Measurements from ENCODE around the gene TAF6L. TPM values are rescaled to one million over a fixed set of nuclear protein-coding genes. Genes with fewer than 3 reads are reported as not detected.

The TAF6L gene
- polyA plus RNA-seq, 1 donor (not counting 4 experiments of a cell fraction or from before 2014, with no cell fraction given): 14.7 TPM

DNA sequence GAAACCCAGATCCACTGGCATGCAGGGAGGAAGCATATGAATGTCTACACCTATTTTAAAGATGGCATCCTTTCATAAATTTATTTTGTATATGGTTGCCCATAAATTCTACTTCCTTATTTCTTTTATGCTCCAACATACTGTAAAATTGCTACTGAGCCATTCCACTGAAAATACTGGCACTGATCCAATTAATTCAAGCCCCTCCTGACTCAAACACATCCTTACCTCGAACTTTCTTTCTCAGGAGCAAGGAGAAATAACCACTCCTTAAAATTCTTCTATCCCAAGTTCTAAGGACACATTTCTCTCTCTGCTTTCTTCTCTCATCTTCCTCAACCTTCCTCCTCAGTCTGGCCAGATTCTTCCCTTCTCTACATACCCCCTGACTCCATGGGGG lies 39.6 kb downstream of the TAF6L start:
- H3K4me1 ChIP-seq (ENCODE audit: control insufficient read depth, extremely low read depth, insufficient read depth, low read length): peaks cover 12% of the 10 kb centered on the region
- no peaks in the 10 kb centered on the region for H4K20me1 ChIP-seq (ENCODE audit: control insufficient read depth, extremely low read depth, insufficient read depth, low read length)
- no peaks in the 10 kb centered on the region for H3K79me2 ChIP-seq (ENCODE audit: control insufficient read depth, insufficient read depth, low read length)
- dilution Hi-C loops (cut with MboI; ENCODE audit: extremely low pct_ligation_motif_present, low sequenced_read_pairs): no loop called here
- H3K4me2 ChIP-seq (ENCODE audit: control insufficient read depth, extremely low read depth, insufficient read depth, low read depth, low read length): no peak overlapping the region
- no peak overlapping the region for H2AFZ ChIP-seq (ENCODE audit: control insufficient read depth, low read length)
- H3K27me3 ChIP-seq (ENCODE audit: control insufficient read depth, extremely low read depth, insufficient read depth, low read length): no peaks in the 10 kb centered on the region
- no peak overlapping the region for H3K9ac ChIP-seq (ENCODE audit: control insufficient read depth, extremely low read depth, insufficient read depth, low read length)
- TF ChIP-seq EZH2 (IDR thresholded peaks at IDR 0.05; ENCODE audit: low read length) (no peak), CTCF (optimal IDR thresholded peaks at IDR 0.05 in 1 of 3, IDR thresholded peaks at IDR 0.05 in 1 of 3, conservative IDR thresholded peaks at IDR 0.05 in 1 of 3; ENCODE audit: extremely low read depth in 1 of 3, insufficient read depth in 2 of 3, low read length in 3 of 3) (no peak)
- H3K9me1 ChIP-seq (ENCODE audit: control insufficient read depth, extremely low read depth, insufficient read depth, low read length): no peaks in the 10 kb centered on the region
- no peaks in the 10 kb centered on the region for H3K9me3 ChIP-seq (ENCODE audit: control insufficient read depth, low read depth, low read length)
- H3K27ac ChIP-seq (ENCODE audit: control insufficient read depth, insufficient read depth, low read length): no peak overlapping the region
- no peak overlapping the region for H3K4me3 ChIP-seq (ENCODE audit: control insufficient read depth in 2 of 3, extremely low read depth in 1 of 3, insufficient read depth in 2 of 3, low read depth in 1 of 3, low read length in 3 of 3)
- no peak for DNase-seq (ENCODE audit: low read depth, low spot score)
- FAIRE-seq: no peak
- H3K36me3 ChIP-seq (ENCODE audit: control insufficient read depth in 2 of 2, extremely low read depth in 1 of 2, insufficient read depth in 2 of 2, low read length in 2 of 2): peaks cover 0 to 4% of the 10 kb centered on the region in 2 experiments

GRCh38 chr11:62811659-62812058 lies 40.5 kb downstream of the TAF6L start:
- H3K79me2 ChIP-seq (ENCODE audit: control insufficient read depth, insufficient read depth, low read length): no peaks in the 10 kb centered on the region
- no peak overlapping the region for H2AFZ ChIP-seq (ENCODE audit: control insufficient read depth, low read length)
- no peak overlapping the region for H3K4me3 ChIP-seq (ENCODE audit: control insufficient read depth in 2 of 3, extremely low read depth in 1 of 3, insufficient read depth in 2 of 3, low read depth in 1 of 3, low read length in 3 of 3)
- dilution Hi-C loops (cut with MboI; ENCODE audit: extremely low pct_ligation_motif_present, low sequenced_read_pairs): no loop called here
- DNase-seq (ENCODE audit: low read depth, low spot score): no peak
- no peaks in the 10 kb centered on the region for H3K9me1 ChIP-seq (ENCODE audit: control insufficient read depth, extremely low read depth, insufficient read depth, low read length)
- H3K9ac ChIP-seq (ENCODE audit: control insufficient read depth, extremely low read depth, insufficient read depth, low read length): no peak overlapping the region
- FAIRE-seq: no peak
- no peak overlapping the region for H3K4me2 ChIP-seq (ENCODE audit: control insufficient read depth, extremely low read depth, insufficient read depth, low read depth, low read length)
- H3K27me3 ChIP-seq (ENCODE audit: control insufficient read depth, extremely low read depth, insufficient read depth, low read length): no peaks in the 10 kb centered on the region
- H3K9me3 ChIP-seq (ENCODE audit: control insufficient read depth, low read depth, low read length): no peaks in the 10 kb centered on the region
- peaks cover 2 to 4% of the 10 kb centered on the region in 2 experiments for H3K36me3 ChIP-seq (ENCODE audit: control insufficient read depth in 2 of 2, extremely low read depth in 1 of 2, insufficient read depth in 2 of 2, low read length in 2 of 2)
- TF ChIP-seq EZH2 (IDR thresholded peaks at IDR 0.05; ENCODE audit: low read length) (no peak), CTCF (optimal IDR thresholded peaks at IDR 0.05 in 1 of 3, IDR thresholded peaks at IDR 0.05 in 1 of 3, conservative IDR thresholded peaks at IDR 0.05 in 1 of 3; ENCODE audit: extremely low read depth in 1 of 3, insufficient read depth in 2 of 3, low read length in 3 of 3) (no peak)
- H3K4me1 ChIP-seq (ENCODE audit: control insufficient read depth, extremely low read depth, insufficient read depth, low read length): peaks cover 3% of the 10 kb centered on the region
- no peak overlapping the region for H3K27ac ChIP-seq (ENCODE audit: control insufficient read depth, insufficient read depth, low read length)
- no peaks in the 10 kb centered on the region for H4K20me1 ChIP-seq (ENCODE audit: control insufficient read depth, extremely low read depth, insufficient read depth, low read length)

Measured in keratinocyte (primary cell).